K562 (cell line): ENCODE data around the gene IL25. TPM values are rescaled to one million over a fixed set of nuclear protein-coding genes. Genes with fewer than 3 reads are reported as not detected.

Experiments
- ETV1 ChIP-seq: fragments of 450-650 bp; conservative IDR thresholded peaks from 2 replicates; pipeline ENCODE4 v1.6.1; 2016; ENCODE audit warnings: missing genetic modification characterization, control low read depth, low read depth, missing compliant biosample characterization
- YY1 ChIP-seq, 3 experiments: IDR thresholded peaks; 2 replicates each; pipeline ENCODE4 v1.6.1; 2011; ENCODE audit warnings: low read length in 2 of 3, mild to moderate bottlenecking in 2 of 3, moderate library complexity in 2 of 3, borderline replicate concordance in 1 of 3, control low read depth in 1 of 3, low read depth in 1 of 3; ENCODE audit not compliant: insufficient read depth in 3 of 3, insufficient replicate concordance in 2 of 3, control insufficient read depth in 1 of 3, insufficient read length in 1 of 3; ENCODE audit errors: extremely low read depth in 1 of 3
- ZNF146 ChIP-seq: IDR thresholded peaks from one replicate; pipeline ENCODE4 v1.6.1; 2018; ENCODE audit warnings: missing compliant biosample characterization; ENCODE audit not compliant: unreplicated experiment
- polyA plus RNA-seq, 8 experiments: library from polyadenylated mRNA; depleted of rRNA in 4 of 8; stranded (reverse) in 5 of 8; unstranded in 3 of 8; fragments of >200 nt; fragmentation: Nextera tagmentation in 2 of 8; fragmentation: Illumina TruSeq in 1 of 8; extraction: Ambion mirVana in 2 of 8; extraction: Trizol in 1 of 8; gene quantifications; 2 replicates each; pipeline versions ENCODE4 v1.2.1 to v1.2.3, GENCODE V29; 2011 to 2014; ENCODE audit warnings: inconsistent platforms in 1 of 8, missing spikeins in 1 of 8
- total RNA-seq, 7 experiments: library from RNA; depleted of rRNA in 6 of 7; stranded (reverse); fragments of >200 nt in 6 of 7; fragmentation: Illumina TruSeq in 2 of 7; extraction: Trizol in 2 of 7; gene quantifications; 2 replicates each; pipeline versions ENCODE4 v1.2.1 to v1.2.3, GENCODE V29; 2011 to 2021; ENCODE audit warnings: low replicate concordance in 1 of 7
- TF ChIP-seq, protein P1 (sequence below): sonication (generic); formaldehyde crosslinking; IDR thresholded peaks from 2 replicates; pipeline ENCODE4 v1.8.0; 2023; ENCODE audit warnings: missing genetic modification reagents, mild to moderate bottlenecking, borderline replicate concordance
- TF ChIP-seq, protein P2 (sequence below): sonication (generic); formaldehyde crosslinking; IDR thresholded peaks from 2 replicates; pipeline ENCODE4 v1.8.1; 2023; ENCODE audit warnings: mild to moderate bottlenecking, missing genetic modification reagents
- TF ChIP-seq, protein P3 (sequence below): sonication (generic); formaldehyde crosslinking; IDR thresholded peaks from 2 replicates; pipeline ENCODE4 v1.8.0; 2023; ENCODE audit warnings: mild to moderate bottlenecking, missing genetic modification reagents
- TF ChIP-seq, protein P4 (sequence below): fragments of 450-650 bp; IDR thresholded peaks from 2 replicates; pipeline ENCODE4 v1.6.1; 2017; ENCODE audit warnings: mild to moderate bottlenecking, moderate library complexity

The IL25 gene
- total and polyA plus RNA-seq, 9 of the 15 experiments (the other 6 are each of a cell fraction or from before 2014, with no cell fraction given) = not detected

DNA sequence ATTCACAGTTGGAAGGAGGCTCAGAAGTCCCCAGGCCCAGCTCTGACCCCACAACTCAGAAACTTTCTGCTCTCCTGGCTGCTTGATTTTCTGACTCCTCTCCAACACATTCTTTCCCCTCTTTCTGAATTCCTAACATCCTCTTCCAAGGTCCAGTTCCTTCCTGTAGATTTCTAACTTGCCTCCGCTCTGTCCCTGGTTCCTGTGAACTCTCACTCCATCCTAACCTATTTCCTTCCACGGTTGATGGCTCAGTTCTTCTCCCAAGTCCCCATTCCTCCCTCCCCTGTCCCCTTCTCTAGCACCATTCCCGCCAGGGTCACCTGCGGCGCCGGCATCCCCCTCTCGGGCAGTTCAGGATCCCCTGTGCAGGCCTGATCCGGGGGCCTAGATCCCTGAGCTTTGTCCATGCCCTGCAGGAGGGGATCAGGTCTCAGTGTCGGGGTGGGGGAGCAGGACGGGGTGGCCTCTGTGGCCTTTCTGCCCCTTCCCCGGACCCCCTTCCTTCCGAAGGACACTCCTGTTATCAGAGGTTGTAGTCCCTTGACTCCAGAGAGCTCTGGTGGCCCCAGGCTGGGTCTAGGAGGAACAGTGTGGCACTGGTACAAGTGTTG, 13.9 kb upstream of the IL25 start (continued):
- TF ChIP-seq, protein P1, sequence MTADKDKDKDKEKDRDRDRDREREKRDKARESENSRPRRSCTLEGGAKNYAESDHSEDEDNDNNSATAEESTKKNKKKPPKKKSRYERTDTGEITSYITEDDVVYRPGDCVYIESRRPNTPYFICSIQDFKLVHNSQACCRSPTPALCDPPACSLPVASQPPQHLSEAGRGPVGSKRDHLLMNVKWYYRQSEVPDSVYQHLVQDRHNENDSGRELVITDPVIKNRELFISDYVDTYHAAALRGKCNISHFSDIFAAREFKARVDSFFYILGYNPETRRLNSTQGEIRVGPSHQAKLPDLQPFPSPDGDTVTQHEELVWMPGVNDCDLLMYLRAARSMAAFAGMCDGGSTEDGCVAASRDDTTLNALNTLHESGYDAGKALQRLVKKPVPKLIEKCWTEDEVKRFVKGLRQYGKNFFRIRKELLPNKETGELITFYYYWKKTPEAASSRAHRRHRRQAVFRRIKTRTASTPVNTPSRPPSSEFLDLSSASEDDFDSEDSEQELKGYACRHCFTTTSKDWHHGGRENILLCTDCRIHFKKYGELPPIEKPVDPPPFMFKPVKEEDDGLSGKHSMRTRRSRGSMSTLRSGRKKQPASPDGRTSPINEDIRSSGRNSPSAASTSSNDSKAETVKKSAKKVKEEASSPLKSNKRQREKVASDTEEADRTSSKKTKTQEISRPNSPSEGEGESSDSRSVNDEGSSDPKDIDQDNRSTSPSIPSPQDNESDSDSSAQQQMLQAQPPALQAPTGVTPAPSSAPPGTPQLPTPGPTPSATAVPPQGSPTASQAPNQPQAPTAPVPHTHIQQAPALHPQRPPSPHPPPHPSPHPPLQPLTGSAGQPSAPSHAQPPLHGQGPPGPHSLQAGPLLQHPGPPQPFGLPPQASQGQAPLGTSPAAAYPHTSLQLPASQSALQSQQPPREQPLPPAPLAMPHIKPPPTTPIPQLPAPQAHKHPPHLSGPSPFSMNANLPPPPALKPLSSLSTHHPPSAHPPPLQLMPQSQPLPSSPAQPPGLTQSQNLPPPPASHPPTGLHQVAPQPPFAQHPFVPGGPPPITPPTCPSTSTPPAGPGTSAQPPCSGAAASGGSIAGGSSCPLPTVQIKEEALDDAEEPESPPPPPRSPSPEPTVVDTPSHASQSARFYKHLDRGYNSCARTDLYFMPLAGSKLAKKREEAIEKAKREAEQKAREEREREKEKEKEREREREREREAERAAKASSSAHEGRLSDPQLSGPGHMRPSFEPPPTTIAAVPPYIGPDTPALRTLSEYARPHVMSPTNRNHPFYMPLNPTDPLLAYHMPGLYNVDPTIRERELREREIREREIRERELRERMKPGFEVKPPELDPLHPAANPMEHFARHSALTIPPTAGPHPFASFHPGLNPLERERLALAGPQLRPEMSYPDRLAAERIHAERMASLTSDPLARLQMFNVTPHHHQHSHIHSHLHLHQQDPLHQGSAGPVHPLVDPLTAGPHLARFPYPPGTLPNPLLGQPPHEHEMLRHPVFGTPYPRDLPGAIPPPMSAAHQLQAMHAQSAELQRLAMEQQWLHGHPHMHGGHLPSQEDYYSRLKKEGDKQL (CRISPR knock-in tag) = no peak
- TF ChIP-seq YY1 (IDR thresholded peaks at IDR 0.05; ENCODE audit: borderline replicate concordance in 1 of 3, control insufficient read depth in 1 of 3, extremely low read depth in 1 of 3, insufficient read depth in 3 of 3, insufficient read length in 1 of 3, insufficient replicate concordance in 2 of 3, low read depth in 1 of 3, low read length in 2 of 3) (no peak), ZNF146 (CRISPR knock-in tag) (no peak), ETV1 (tag) (no peak)
- TF ChIP-seq, protein P2, sequence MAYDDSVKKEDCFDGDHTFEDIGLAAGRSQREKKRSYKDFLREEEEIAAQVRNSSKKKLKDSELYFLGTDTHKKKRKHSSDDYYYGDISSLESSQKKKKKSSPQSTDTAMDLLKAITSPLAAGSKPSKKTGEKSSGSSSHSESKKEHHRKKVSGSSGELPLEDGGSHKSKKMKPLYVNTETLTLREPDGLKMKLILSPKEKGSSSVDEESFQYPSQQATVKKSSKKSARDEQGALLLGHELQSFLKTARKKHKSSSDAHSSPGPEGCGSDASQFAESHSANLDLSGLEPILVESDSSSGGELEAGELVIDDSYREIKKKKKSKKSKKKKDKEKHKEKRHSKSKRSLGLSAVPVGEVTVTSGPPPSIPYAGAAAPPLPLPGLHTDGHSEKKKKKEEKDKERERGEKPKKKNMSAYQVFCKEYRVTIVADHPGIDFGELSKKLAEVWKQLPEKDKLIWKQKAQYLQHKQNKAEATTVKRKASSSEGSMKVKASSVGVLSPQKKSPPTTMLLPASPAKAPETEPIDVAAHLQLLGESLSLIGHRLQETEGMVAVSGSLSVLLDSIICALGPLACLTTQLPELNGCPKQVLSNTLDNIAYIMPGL (CRISPR knock-in tag) = no peak
- TF ChIP-seq, protein P3, sequence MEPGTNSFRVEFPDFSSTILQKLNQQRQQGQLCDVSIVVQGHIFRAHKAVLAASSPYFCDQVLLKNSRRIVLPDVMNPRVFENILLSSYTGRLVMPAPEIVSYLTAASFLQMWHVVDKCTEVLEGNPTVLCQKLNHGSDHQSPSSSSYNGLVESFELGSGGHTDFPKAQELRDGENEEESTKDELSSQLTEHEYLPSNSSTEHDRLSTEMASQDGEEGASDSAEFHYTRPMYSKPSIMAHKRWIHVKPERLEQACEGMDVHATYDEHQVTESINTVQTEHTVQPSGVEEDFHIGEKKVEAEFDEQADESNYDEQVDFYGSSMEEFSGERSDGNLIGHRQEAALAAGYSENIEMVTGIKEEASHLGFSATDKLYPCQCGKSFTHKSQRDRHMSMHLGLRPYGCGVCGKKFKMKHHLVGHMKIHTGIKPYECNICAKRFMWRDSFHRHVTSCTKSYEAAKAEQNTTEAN (CRISPR knock-in tag) = no peak
- TF ChIP-seq, protein P4, sequence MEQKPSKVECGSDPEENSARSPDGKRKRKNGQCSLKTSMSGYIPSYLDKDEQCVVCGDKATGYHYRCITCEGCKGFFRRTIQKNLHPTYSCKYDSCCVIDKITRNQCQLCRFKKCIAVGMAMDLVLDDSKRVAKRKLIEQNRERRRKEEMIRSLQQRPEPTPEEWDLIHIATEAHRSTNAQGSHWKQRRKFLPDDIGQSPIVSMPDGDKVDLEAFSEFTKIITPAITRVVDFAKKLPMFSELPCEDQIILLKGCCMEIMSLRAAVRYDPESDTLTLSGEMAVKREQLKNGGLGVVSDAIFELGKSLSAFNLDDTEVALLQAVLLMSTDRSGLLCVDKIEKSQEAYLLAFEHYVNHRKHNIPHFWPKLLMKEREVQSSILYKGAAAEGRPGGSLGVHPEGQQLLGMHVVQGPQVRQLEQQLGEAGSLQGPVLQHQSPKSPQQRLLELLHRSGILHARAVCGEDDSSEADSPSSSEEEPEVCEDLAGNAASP = no peak
